GM19035 (cell line): ENCODE results near the gene NFAM1.

ENCODE experiments used
- ATAC-seq: cut with Tn5 transposase; IDR thresholded peaks from one replicate; pipeline ENCODE4 v1.9.1; 2021; ENCODE audit not compliant: unreplicated experiment

Gene NFAM1

GRCh38 chr22:42361523-42361922, 70.7 kb downstream of the NFAM1 start:
- ATAC-seq: no peak

- no peak for ATAC-seq
Observed at GRCh38 chr22:42360348-42360747, 71.9 kb downstream of the NFAM1 start.

GRCh38 chr22:42358643-42359558, 73.3 kb downstream of the NFAM1 start:
- ATAC-seq: no peak

GRCh38 chr22:42357634-42358296, 74.4 kb downstream of the NFAM1 start:
- no peak for ATAC-seq

- no peak for ATAC-seq
Observed at GRCh38 chr22:42357221-42357620, 75.0 kb downstream of the NFAM1 start.

- ATAC-seq: no peak
Observed at GRCh38 chr22:42356533-42356932, 75.7 kb downstream of the NFAM1 start.

- ATAC-seq: no peak
Observed at GRCh38 chr22:42353883-42354727, 78.1 kb downstream of the NFAM1 start.

GRCh38 chr22:42350373-42350772, 81.8 kb downstream of the NFAM1 start:
- ATAC-seq: no peak

GRCh38 chr22:42347281-42347824, 84.8 kb downstream of the NFAM1 start:
- no peak for ATAC-seq

GRCh38 chr22:42346722-42347121, 85.5 kb downstream of the NFAM1 start:
- ATAC-seq: no peak

- no peak for ATAC-seq
Observed at GRCh38 chr22:42345458-42345857, 86.7 kb downstream of the NFAM1 start.

GRCh38 chr22:42344361-42344905, 87.8 kb downstream of the NFAM1 start:
- ATAC-seq: no peak

GRCh38 chr22:42343531-42344081, 88.6 kb downstream of the NFAM1 start:
- ATAC-seq: no peak

GRCh38 chr22:42343121-42343454, 89.1 kb downstream of the NFAM1 start:
- ATAC-seq: no peak

GRCh38 chr22:42342426-42343120, 89.6 kb downstream of the NFAM1 start:
- ATAC-seq: no peak

- no peak for ATAC-seq
Observed at GRCh38 chr22:42341779-42342178, 90.4 kb downstream of the NFAM1 start.

- ATAC-seq: no peak
Observed at GRCh38 chr22:42340829-42341383, 91.3 kb downstream of the NFAM1 start.

- no peak for ATAC-seq
Observed at GRCh38 chr22:42340150-42340549, 92.1 kb downstream of the NFAM1 start.

- ATAC-seq: no peak
Observed at GRCh38 chr22:42338479-42338878, 93.7 kb downstream of the NFAM1 start.

GRCh38 chr22:42337356-42337755, 94.8 kb downstream of the NFAM1 start:
- no peak for ATAC-seq
